NCI-H1930 (cell line): ENCODE results near the gene RAD52.

Experiments used
- DNase-seq, 2 experiments: peaks; one replicate each; lab custom pipeline; 2025; lab: John Stamatoyannopoulos, UW

The RAD52 gene

GRCh38 chr12:913919-914698 is 35.4 kb downstream of the RAD52 start:
- DNase-seq: no peak

DNA sequence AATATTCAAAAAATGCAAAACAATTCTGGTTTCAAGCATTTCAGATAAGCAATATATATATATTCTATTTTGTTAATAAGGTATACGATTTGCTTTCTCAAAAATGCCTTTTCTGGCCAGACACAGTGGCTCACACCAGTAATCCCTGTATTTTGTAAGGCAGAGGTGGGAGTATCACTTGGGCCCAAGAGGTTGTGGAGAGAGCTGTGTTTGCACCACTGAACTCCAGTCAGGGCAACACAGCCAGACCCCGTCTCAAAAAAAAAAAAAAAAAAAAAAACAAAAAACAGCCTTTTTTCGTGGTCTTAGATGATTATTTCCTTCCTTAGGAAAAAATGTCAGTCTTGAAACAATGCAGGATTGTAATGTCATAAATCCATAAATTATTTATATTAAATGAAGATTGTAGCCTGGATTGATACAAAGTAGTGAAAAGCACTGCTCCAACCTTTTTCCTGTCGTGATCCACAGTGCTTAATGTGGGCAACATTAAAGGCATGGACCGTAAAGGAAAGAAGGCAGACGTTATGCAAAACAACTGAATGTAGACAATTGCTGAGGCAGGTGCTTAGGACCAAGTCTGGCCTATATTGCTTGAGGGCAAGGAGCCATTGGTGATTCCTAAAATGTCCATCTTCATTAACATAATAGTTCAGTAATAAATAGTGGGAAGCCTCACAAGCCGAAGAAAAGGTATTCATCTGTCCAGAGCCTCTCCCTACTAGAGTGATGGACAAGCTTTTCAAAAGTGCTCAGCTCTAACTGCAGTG is 36.8 kb downstream of the RAD52 start:
- DNase-seq: no peak

- DNase-seq: no peak
Measured at GRCh38 chr12:911191-911826, 38.2 kb downstream of the RAD52 start.

- no peak for DNase-seq
Measured at GRCh38 chr12:910416-910815, 39.1 kb downstream of the RAD52 start.

DNA sequence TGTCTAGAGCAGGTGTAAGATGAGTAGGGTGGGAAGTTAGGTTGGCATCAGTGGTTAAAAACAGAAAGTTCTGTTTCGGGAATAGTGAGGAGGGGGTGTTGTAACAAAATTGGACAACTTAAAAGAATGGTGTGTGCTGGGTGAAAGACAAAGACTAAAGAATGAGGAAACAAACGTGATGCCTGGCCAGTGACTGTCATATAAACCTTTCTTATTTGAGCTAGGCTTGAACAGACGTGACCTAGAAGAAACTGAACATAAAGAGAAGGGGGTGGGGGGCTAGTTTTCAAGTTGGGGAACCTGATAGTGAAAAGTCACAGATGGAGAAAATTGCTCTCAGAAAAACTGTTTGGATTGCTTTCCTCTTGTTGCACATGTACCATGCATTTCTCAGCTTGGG is 39.6 kb downstream of the RAD52 start:
- DNase-seq: no peak

GRCh38 chr12:907413-908185 is 41.9 kb downstream of the RAD52 start:
- no peak for DNase-seq

DNA sequence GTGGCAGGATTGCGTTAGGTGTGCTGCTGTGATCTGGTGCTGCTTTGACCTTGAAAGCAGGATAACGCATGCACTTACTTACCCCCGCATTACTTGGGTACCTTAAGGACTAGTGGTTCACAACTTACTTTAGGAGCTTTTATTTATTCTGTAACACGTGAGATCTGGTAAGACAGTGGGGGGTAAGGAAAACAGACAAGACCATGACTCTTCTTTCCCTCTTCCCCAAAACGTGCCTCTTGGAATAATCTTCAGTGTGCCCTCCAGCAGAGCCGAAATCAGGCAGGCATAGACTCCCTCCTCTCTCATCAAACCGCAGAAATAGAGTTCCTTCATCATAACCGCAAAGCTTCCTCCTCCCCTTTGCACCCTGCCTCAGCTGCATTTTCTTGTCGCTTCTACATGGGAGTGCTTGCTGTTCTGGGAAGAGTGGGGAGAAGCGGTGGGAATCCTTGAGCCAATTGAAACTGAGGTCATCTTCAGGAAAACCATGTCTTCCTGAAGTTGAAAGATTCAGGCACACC is 43.4 kb downstream of the RAD52 start:
- no peak for DNase-seq

- no peak for DNase-seq
Measured at GRCh38 chr12:905261-906031, 44.0 kb downstream of the RAD52 start.

- DNase-seq: no peak
Measured at GRCh38 chr12:904010-904414, 45.5 kb downstream of the RAD52 start.

DNA sequence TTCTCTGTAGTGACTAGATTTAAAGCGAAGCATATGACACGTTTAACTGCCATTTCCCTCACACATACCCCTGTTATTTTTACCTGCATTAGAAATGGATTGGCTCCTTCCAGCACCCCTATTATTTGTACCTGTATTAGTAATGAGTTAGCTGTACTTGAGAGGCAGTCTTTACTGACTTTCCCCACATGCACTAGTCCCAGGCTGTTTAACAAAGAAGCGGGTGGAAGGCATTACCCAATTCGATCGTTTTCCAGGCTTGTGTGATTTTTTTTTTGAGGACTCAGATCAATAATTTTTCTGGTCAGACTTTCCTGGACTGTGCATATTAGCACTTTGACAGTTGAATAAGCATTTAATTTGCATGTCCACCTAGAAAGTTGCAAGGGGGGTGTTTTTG is 46.4 kb downstream of the RAD52 start:
- no peak for DNase-seq

- no peak for DNase-seq
Measured at GRCh38 chr12:902581-902980, 46.9 kb downstream of the RAD52 start.

DNA sequence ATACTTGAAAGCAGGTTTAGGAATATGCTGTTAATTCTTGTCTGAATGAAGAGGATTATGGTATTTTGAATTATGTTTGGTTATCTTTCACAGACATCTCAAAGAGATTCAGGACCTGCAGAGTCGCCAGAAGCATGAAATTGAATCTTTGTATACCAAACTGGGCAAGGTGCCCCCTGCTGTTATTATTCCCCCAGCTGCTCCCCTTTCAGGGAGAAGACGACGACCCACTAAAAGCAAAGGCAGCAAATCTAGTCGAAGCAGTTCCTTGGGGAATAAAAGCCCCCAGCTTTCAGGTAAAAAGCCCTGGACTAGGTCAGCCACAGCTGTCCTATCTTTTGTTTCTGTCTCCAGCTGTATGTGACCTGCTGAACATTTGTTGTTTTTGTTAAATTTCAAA is 52.1 kb downstream of the RAD52 start:
- DNase-seq: no peak

DNA sequence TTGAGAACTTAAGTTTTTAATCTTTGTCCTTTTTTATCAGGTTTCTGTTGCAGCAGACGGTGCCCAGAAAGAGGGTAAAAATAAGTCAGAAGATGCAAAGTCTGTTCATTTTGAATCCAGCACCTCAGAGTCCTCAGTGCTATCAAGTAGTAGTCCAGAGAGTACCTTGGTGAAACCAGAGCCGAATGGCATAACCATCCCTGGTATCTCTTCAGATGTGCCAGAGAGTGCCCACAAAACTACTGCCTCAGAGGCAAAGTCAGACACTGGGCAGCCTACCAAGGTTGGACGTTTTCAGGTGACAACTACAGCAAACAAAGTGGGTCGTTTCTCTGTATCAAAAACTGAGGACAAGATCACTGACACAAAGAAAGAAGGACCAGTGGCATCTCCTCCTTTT is 53.5 kb downstream of the RAD52 start:
- no peak for DNase-seq

- no peak for DNase-seq
Measured at GRCh38 chr12:894226-894625, 55.3 kb downstream of the RAD52 start.

- no peak for DNase-seq
Measured at GRCh38 chr12:886206-886605, 63.3 kb downstream of the RAD52 start.

DNA sequence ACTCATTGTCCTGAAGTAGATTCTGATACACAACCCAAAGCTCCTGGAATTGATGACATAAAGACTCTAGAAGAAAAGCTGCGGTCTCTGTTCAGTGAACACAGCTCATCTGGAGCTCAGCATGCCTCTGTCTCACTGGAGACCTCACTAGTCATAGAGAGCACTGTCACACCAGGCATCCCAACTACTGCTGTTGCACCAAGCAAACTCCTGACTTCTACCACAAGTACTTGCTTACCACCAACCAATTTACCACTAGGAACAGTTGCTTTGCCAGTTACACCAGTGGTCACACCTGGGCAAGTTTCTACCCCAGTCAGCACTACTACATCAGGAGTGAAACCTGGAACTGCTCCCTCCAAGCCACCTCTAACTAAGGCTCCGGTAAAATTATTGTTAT is 63.8 kb downstream of the RAD52 start:
- no peak for DNase-seq

GRCh38 chr12:884746-885414 is 64.6 kb downstream of the RAD52 start:
- DNase-seq: no peak

DNA sequence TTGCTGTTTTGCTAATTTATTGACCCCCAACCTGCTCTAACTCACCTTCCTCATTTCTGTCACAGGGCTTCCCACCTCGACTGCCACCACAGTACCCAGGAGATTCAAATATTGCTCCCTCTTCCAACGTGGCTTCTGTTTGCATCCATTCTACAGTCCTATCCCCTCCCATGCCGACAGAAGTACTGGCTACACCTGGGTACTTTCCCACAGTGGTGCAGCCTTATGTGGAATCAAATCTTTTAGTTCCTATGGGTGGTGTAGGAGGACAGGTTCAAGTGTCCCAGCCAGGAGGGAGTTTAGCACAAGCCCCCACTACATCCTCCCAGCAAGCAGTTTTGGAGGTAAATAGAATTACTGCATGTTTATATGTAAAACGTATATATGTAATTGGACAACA is 68.8 kb downstream of the RAD52 start:
- DNase-seq: no peak

GRCh38 chr12:879641-880040 is 69.9 kb downstream of the RAD52 start:
- no peak for DNase-seq

DNA sequence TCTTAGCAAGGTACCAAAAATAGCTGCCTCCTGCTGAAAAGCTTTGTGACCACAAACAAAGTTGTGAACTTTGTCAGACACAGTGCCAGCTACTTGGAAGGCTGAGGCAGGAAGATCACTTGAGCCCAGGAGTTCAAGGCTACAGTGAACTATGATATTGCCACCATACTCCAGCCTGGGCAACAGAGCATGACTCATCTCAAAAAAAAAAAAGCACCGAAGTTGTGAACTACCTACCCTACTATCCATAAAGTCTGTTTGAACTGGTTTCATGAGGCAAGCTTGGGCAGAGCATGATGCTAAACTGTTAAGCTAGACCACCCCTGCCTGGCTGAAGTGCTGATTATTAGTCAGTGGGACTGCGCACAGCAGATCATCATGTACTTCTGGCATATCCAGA is 75.5 kb downstream of the RAD52 start:
- no peak for DNase-seq

GRCh38 chr12:870378-870777 is 79.1 kb downstream of the RAD52 start:
- DNase-seq: no peak
